Liver (tissue), 9 donors: ENCODE measurements around the gene IZUMO1. TPM values are rescaled to one million over a fixed set of nuclear protein-coding genes. Genes with fewer than 3 reads are reported as not detected.
A peak's percentile ranks its signal among the peaks of the same experiment; 100 is the strongest.

Experiments used
- DNase-seq: peaks from one replicate; pipeline ENCODE4 v3.0.0-alpha.2; 2017; ENCODE audit warnings: low spot score
- H3K27ac ChIP-seq, 2 donors: one replicate each; pipeline ENCODE4 v1.7.0; 2013; ENCODE audit warnings: inconsistent platforms in 2 of 2, low read length in 2 of 2, control low read depth in 1 of 2, low read depth in 1 of 2, mild to moderate bottlenecking in 1 of 2
- H3K27me3 ChIP-seq, 4 donors: one replicate each; pipeline versions ENCODE4 v1.6.1 to v1.7.0; 2013; ENCODE audit warnings: low read length in 3 of 4, inconsistent platforms in 1 of 4, mild to moderate bottlenecking in 1 of 4, moderate library complexity in 1 of 4; ENCODE audit not compliant: control insufficient read depth in 4 of 4, insufficient read depth in 4 of 4
- H3K36me3 ChIP-seq, 4 donors: one replicate each; pipeline versions ENCODE4 v1.6.1 to v1.7.0; 2013; ENCODE audit warnings: low read length in 3 of 4, mild to moderate bottlenecking in 3 of 4, low read depth in 1 of 4, moderate library complexity in 1 of 4; ENCODE audit not compliant: control insufficient read depth in 4 of 4, insufficient read depth in 3 of 4
- H3K4me1 ChIP-seq, 4 donors: one replicate each; pipeline versions ENCODE4 v1.6.1 to v1.7.0; 2013; ENCODE audit warnings: low read length in 3 of 4, mild to moderate bottlenecking in 3 of 4, moderate library complexity in 1 of 4; ENCODE audit not compliant: control insufficient read depth in 4 of 4, insufficient read depth in 4 of 4
- H3K4me3 ChIP-seq, 3 donors: one replicate each; pipeline versions ENCODE4 v1.6.1 to v1.7.0; 2013; ENCODE audit warnings: low read length in 3 of 3, control low read depth in 1 of 3, low read depth in 1 of 3, mild to moderate bottlenecking in 1 of 3
- H3K9ac ChIP-seq, 2 donors: one replicate each; pipeline ENCODE4 v1.7.0; 2013; ENCODE audit warnings: low read length in 2 of 2, mild to moderate bottlenecking in 2 of 2, moderate library complexity in 2 of 2, control low read depth in 1 of 2, low read depth in 1 of 2
- H3K9me3 ChIP-seq, 4 donors: one replicate each; pipeline versions ENCODE4 v1.6.1 to v1.7.0; 2013; ENCODE audit warnings: low read length in 3 of 4; ENCODE audit not compliant: control insufficient read depth in 4 of 4
- CTCF ChIP-seq: fragments of 150-350 bp; IDR thresholded peaks from 2 replicates; pipeline ENCODE4 v1.5.1; 2017; ENCODE audit warnings: improper control_type of control experiment, low read depth, low read length; ENCODE audit not compliant: missing input control
- EGR1 ChIP-seq, 2 donors: IDR thresholded peaks; 2 replicates each; pipeline ENCODE4 v1.6.1; 2016 to 2018; ENCODE audit warnings: antibody characterized with exemption in 2 of 2, low read depth in 2 of 2
- FOXA1 ChIP-seq: IDR thresholded peaks from 2 replicates; pipeline ENCODE4 v1.6.1; 2016; ENCODE audit warnings: antibody characterized with exemption
- FOXA2 ChIP-seq: IDR thresholded peaks from 2 replicates; pipeline ENCODE4 v1.6.1; 2016; ENCODE audit warnings: antibody characterized with exemption
- HNF4A ChIP-seq, 2 donors: conservative IDR thresholded peaks; 2 replicates each; pipeline ENCODE4 v1.6.1; 2016; ENCODE audit warnings: antibody characterized with exemption in 2 of 2, mild to moderate bottlenecking in 2 of 2
- JUND ChIP-seq, 2 donors: IDR thresholded peaks; 2 replicates each; pipeline ENCODE4 v1.6.1; 2016; ENCODE audit warnings: antibody characterized with exemption in 2 of 2
- NR2F2 ChIP-seq: IDR thresholded peaks from 2 replicates; pipeline ENCODE4 v1.6.1; 2016; ENCODE audit warnings: antibody characterized with exemption
- RAD21 ChIP-seq, 2 donors: IDR thresholded peaks; 2 replicates each; pipeline ENCODE4 v1.6.1; 2016; ENCODE audit warnings: antibody characterized with exemption in 2 of 2, mild to moderate bottlenecking in 2 of 2
- RXRA ChIP-seq, 2 donors: IDR thresholded peaks; 2 replicates each; pipeline ENCODE4 v1.6.1; 2017 to 2018; ENCODE audit warnings: antibody characterized with exemption in 2 of 2, mild to moderate bottlenecking in 1 of 2
- SP1 ChIP-seq: IDR thresholded peaks from 2 replicates; pipeline ENCODE4 v1.6.1; 2018; ENCODE audit warnings: antibody characterized with exemption, mild to moderate bottlenecking
- TAF1 ChIP-seq: conservative IDR thresholded peaks from 2 replicates; pipeline ENCODE4 v1.6.1; 2016; ENCODE audit warnings: antibody characterized with exemption, mild to moderate bottlenecking
- YY1 ChIP-seq: IDR thresholded peaks from 2 replicates; pipeline ENCODE4 v1.6.1; 2016; ENCODE audit warnings: antibody characterized with exemption, mild to moderate bottlenecking
- ZBTB33 ChIP-seq: IDR thresholded peaks from 2 replicates; pipeline ENCODE4 v1.6.1; 2016; ENCODE audit warnings: antibody characterized with exemption
- WGBS: extraction: QIAGEN DNeasy Blood & Tissue Kit; methylation state at CpG from one replicate; pipeline ENCODE4 v1.1.7; 2013; 5-methylcytosine and 5-hydroxymethylcytosine counted together
- polyA plus RNA-seq, 2 donors: library from polyadenylated mRNA; stranded (reverse) in 1 of 2; unstranded in 1 of 2; fragments of 200-250 nt in 1 of 2; fragments of >200 nt in 1 of 2; fragmentation: Nextera tagmentation in 1 of 2; extraction: Ambion mirVana in 1 of 2; gene quantifications; one replicate each; pipeline versions ENCODE4 v1.2.1 to v1.2.3, GENCODE V29; 2013 to 2015
- total RNA-seq, 2 donors: library from RNA; depleted of rRNA; stranded (reverse); fragments of >200 nt; gene quantifications; one replicate each; pipeline ENCODE4 v1.2.3, GENCODE V29; 2014
- TF ChIP-seq, protein P1 (sequence below): IDR thresholded peaks from 2 replicates; pipeline ENCODE4 v1.6.1; 2016; ENCODE audit warnings: antibody characterized with exemption
- TF ChIP-seq, protein P2 (sequence below): IDR thresholded peaks from 2 replicates; pipeline ENCODE4 v1.6.1; 2016; ENCODE audit warnings: antibody characterized with exemption
- donor health status: healthy.
- donor health status: healthy.
- donor health status: healthy.
- donor health status: healthy.
- donor health status: healthy.

The IZUMO1 gene
- total and polyA plus RNA-seq, 4 donors, result 0.33 to 0.47 TPM; not detected in 2

DNA sequence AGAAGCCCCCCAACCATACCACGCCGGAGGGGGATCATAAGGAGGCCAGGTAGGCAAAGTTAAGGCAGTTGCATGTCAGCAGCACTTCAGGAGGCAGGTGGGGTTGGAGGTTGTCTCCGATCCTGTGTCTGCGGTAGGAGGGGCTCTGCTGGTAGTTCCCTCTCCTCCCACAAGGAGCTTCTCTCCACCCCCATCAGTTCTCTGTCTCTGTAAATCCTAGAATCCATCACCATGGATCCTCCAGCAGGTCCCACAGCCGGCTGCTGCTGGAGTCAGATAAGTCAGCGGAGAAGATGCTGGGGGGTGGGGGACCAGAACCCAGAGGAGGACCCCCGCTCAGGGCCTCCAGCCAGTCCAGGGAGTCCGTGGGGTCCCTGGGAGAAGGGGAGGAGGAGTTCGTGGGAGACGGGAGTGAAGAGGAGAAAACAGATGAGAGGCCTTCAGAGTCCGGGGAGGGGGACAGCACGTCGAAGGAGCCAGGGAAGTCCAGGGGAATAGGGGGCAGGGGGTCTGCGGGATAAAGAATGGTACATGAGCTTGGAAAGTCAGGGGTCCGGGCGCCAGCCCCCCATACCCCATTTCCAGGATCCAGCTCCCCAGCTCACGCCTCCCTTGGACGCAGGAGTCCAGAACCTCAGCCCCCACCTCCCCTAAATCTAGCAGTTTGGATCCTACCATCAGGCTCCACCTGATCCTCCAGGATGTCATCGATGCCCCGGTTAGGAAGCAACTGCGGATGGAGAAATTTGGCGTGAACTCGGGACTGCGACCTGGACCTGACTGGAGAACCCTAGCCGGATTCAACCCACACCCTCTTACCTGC, 33.5 kb downstream of the IZUMO1 start:
- H3K4me1 ChIP-seq, result peaks cover 0 to 29% (median 18%) of the 10 kb centered on the region in 4 donors
- DNase-seq, result no peak
- 23% methylated on average over 25 of the region's 25 CpGs for WGBS

GRCh38 chr19:48711106-48711662, 35.5 kb downstream of the IZUMO1 start:
- DNase-seq, result no peak
- no peaks in the 10 kb centered on the region for H3K9me3 ChIP-seq
- H3K27ac ChIP-seq, result no peak overlapping the region
- 95% methylated on average over 4 of the region's 4 CpGs for WGBS
- H3K27me3 ChIP-seq, result no peaks in the 10 kb centered on the region
- no peak overlapping the region for H3K4me3 ChIP-seq
- H3K36me3 ChIP-seq, result no peaks in the 10 kb centered on the region
- H3K9ac ChIP-seq, result no peak overlapping the region
- peaks cover 0 to 24% (median 17%) of the 10 kb centered on the region in 4 donors for H3K4me1 ChIP-seq
- TF ChIP-seq RXRA (IDR thresholded peaks at IDR 0.05) (no peak), NR2F2 (no peak), CTCF (no peak), FOXA2 (no peak), RAD21 (IDR thresholded peaks at IDR 0.05) (no peak), TAF1 (no peak), HNF4A (conservative IDR thresholded peaks at IDR 0.05) (no peak), YY1 (no peak), EGR1 (IDR thresholded peaks at IDR 0.05; ENCODE audit: low read depth in 2 of 2) (no peak), FOXA1 (no peak), JUND (IDR thresholded peaks at IDR 0.05) (no peak), SP1 (no peak)
- TF ChIP-seq, protein P1, sequence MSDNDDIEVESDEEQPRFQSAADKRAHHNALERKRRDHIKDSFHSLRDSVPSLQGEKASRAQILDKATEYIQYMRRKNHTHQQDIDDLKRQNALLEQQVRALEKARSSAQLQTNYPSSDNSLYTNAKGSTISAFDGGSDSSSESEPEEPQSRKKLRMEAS, result no peak
- TF ChIP-seq, protein P2, sequence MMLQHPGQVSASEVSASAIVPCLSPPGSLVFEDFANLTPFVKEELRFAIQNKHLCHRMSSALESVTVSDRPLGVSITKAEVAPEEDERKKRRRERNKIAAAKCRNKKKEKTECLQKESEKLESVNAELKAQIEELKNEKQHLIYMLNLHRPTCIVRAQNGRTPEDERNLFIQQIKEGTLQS, result no peak

More for the DNA sequence above, 33.5 kb downstream of the IZUMO1 start:
- no peaks in the 10 kb centered on the region for H3K27me3 ChIP-seq
- H3K9me3 ChIP-seq, result no peaks in the 10 kb centered on the region
- peak overlapping the region in 1 of 2 donors; percentile 6 for H3K9ac ChIP-seq
- H3K4me3 ChIP-seq, result peak overlapping the region; percentile 44 to 61 (median 45)
- peak overlapping the region in 1 of 2 donors; percentile 82 for H3K27ac ChIP-seq
- H3K36me3 ChIP-seq, result no peaks in the 10 kb centered on the region
- TF ChIP-seq EGR1 (IDR thresholded peaks at IDR 0.05; ENCODE audit: low read depth in 2 of 2), result no peak
- TF ChIP-seq JUND (IDR thresholded peaks at IDR 0.05), result no peak
- TF ChIP-seq HNF4A (conservative IDR thresholded peaks at IDR 0.05), result no peak
- no peak for TF ChIP-seq SP1
- TF ChIP-seq ZBTB33, result no peak
- no peak for TF ChIP-seq CTCF
- TF ChIP-seq TAF1, result no peak
